Endodermal cell (in vitro differentiated cells): ENCODE measurements around the gene ZNF346. TPM values are rescaled to one million over a fixed set of nuclear protein-coding genes. Genes with fewer than 3 reads are reported as not detected.

Source experiments
- DNase-seq: peaks from one replicate; pipeline ENCODE4 v3.0.0-alpha.2; 2017
- H3K27ac ChIP-seq: 2 replicates; pipeline ENCODE4 v1.5.1; 2013; ENCODE audit warnings: mild to moderate bottlenecking, low read depth, low read length, moderate library complexity
- H3K27me3 ChIP-seq: 2 replicates; pipeline ENCODE4 v1.6.1; 2013; ENCODE audit warnings: mild to moderate bottlenecking, low read length, moderate library complexity; ENCODE audit not compliant: insufficient read depth, control insufficient read depth, poor library complexity, severe bottlenecking
- H3K36me3 ChIP-seq: 2 replicates; pipeline ENCODE4 v1.7.0; 2013; ENCODE audit warnings: mild to moderate bottlenecking, low read length, moderate library complexity; ENCODE audit not compliant: control insufficient read depth, insufficient read depth
- H3K4me1 ChIP-seq: one replicate; pipeline ENCODE4 v1.7.0; 2013; ENCODE audit warnings: low read length; ENCODE audit not compliant: control insufficient read depth, insufficient read depth
- H3K4me3 ChIP-seq: 2 replicates; pipeline ENCODE4 v1.5.1; 2013; ENCODE audit warnings: mild to moderate bottlenecking, low read length, moderate library complexity
- H3K9ac ChIP-seq: 2 replicates; pipeline ENCODE4 v1.6.1; 2013; ENCODE audit warnings: mild to moderate bottlenecking, low read length, moderate library complexity; ENCODE audit not compliant: poor library complexity, severe bottlenecking; ENCODE audit errors: extremely low read depth
- H3K9me3 ChIP-seq: 2 replicates; pipeline ENCODE4 v1.6.1; 2013; ENCODE audit warnings: mild to moderate bottlenecking, low read length, moderate library complexity; ENCODE audit not compliant: control insufficient read depth
- H3K27ac Mint-ChIP-seq: 2 replicates; pipeline ENCODE4 v1.8.0; 2020; ENCODE audit warnings: mixed read lengths
- H3K27me3 Mint-ChIP-seq: 2 replicates; pipeline ENCODE4 v1.8.0; 2021; ENCODE audit warnings: mild to moderate bottlenecking, mixed read lengths; ENCODE audit not compliant: insufficient read depth
- H3K36me3 Mint-ChIP-seq: 2 replicates; pipeline ENCODE4 v1.8.0; 2020; ENCODE audit warnings: low read depth, mixed read lengths
- H3K4me1 Mint-ChIP-seq: 2 replicates; pipeline ENCODE4 v1.8.0; 2020; ENCODE audit warnings: mixed read lengths
- H3K4me3 Mint-ChIP-seq: 2 replicates; pipeline ENCODE4 v1.8.0; 2020; ENCODE audit warnings: mild to moderate bottlenecking, moderate library complexity, mixed read lengths
- H3K9me3 Mint-ChIP-seq: 2 replicates; pipeline ENCODE4 v1.8.0; 2020; ENCODE audit warnings: mild to moderate bottlenecking, mixed read lengths
- CTCF ChIP-seq: fragments of 200-600 bp; sonication (generic); conservative IDR thresholded peaks from 2 replicates; pipeline ENCODE4 v1.5.0; 2021; ENCODE audit warnings: antibody characterized with exemption, mild to moderate bottlenecking
- WGBS, 2 experiments: methylation state at CpG; one replicate each; pipeline versions ENCODE4 v1.1.5 to v1.1.7; 2013; ENCODE audit warnings: missing lambda C conversion rate in 2 of 2, mixed read lengths in 1 of 2; ENCODE audit not compliant: insufficient coverage in 1 of 2, insufficient read length in 1 of 2; 5-methylcytosine and 5-hydroxymethylcytosine counted together
- total RNA-seq, 2 donors: library from RNA; stranded (reverse); fragmentation: NEBNext Ultra II Directional in 1 of 2; extraction: Animal tissue kit (Norgen Biotek cat#: 25700) in 1 of 2; gene quantifications; 2 replicates in 1 of 2; 3 replicates in 1 of 2; pipeline ENCODE4 v1.2.1, GENCODE V29; 2021

Gene ZNF346
- total RNA-seq, 2 donors from 2014 or later: 25.4 to 38.6 TPM

- no peak for DNase-seq
- peaks cover 46% of the 10 kb centered on the region for H3K36me3 Mint-ChIP-seq
- no peak overlapping the region for H3K4me3 Mint-ChIP-seq
- Histone ChIP-seq H3K9ac (no peak overlapping the region), H3K9me3 (no peaks in the 10 kb centered on the region), H3K27ac (no peak overlapping the region), H3K27me3 (no peaks in the 10 kb centered on the region), H3K4me1 (no peaks in the 10 kb centered on the region), H3K4me3 (no peak overlapping the region), H3K36me3 (peaks cover 50% of the 10 kb centered on the region)
- no peaks in the 10 kb centered on the region for H3K4me1 Mint-ChIP-seq
- peak; percentile 51 for TF ChIP-seq CTCF
- 95 to 100% methylated on average over 2 of the region's 2 CpGs for whole genome bisulfite sequencing, 2 experiments
- no peaks in the 10 kb centered on the region for H3K27me3 Mint-ChIP-seq
- H3K27ac Mint-ChIP-seq: no peak overlapping the region
- no peaks in the 10 kb centered on the region for H3K9me3 Mint-ChIP-seq
Observed at GRCh38 chr5:177041936-177042335, 19.4 kb downstream of the ZNF346 start.

DNA sequence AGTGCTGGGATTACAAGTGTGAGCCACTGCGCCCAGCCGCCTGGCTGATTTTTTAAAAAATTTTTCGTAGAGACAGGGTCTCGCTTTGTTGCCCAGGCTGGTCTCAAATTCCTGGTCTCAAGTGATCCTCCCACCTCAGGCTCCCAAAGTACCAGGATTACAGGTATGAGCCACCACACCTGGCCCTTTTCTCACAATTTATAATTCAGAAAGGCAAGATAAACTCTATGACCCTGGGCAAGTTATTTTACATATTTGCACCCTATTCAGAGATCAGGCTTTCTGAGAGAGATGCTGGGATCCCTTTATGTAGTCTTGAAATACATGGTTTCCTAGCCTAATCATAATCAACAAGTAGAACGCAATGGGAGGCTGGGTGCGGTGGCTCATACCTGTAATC is 20.6 kb downstream of the ZNF346 start:
- DNase-seq: no peak
- WGBS, 2 experiments: 96% methylated on average over 4 to 6 of the region's 6 CpGs
- Mint-ChIP-seq H3K4me1 (no peaks in the 10 kb centered on the region), H3K27me3 (no peaks in the 10 kb centered on the region), H3K36me3 (peaks cover 52% of the 10 kb centered on the region), H3K27ac (no peak overlapping the region), H3K4me3 (no peak overlapping the region), H3K9me3 (no peaks in the 10 kb centered on the region)
- H3K27ac ChIP-seq: no peak overlapping the region
- H3K36me3 ChIP-seq: peaks cover 60% of the 10 kb centered on the region
- H3K27me3 ChIP-seq: no peaks in the 10 kb centered on the region
- no peak overlapping the region for H3K9ac ChIP-seq
- H3K4me3 ChIP-seq: no peak overlapping the region
- TF ChIP-seq CTCF: no peak
- no peaks in the 10 kb centered on the region for H3K4me1 ChIP-seq
- no peaks in the 10 kb centered on the region for H3K9me3 ChIP-seq

GRCh38 chr5:177043958-177044357 is 21.5 kb downstream of the ZNF346 start:
- Mint-ChIP-seq H3K9me3 (no peaks in the 10 kb centered on the region), H3K36me3 (peaks cover 57% of the 10 kb centered on the region), H3K27me3 (no peaks in the 10 kb centered on the region), H3K4me1 (no peaks in the 10 kb centered on the region), H3K4me3 (no peak overlapping the region), H3K27ac (no peak overlapping the region)
- Histone ChIP-seq H3K9ac (no peak overlapping the region), H3K27me3 (no peaks in the 10 kb centered on the region), H3K27ac (no peak overlapping the region), H3K9me3 (no peaks in the 10 kb centered on the region), H3K36me3 (peaks cover 64% of the 10 kb centered on the region), H3K4me3 (no peak overlapping the region), H3K4me1 (no peaks in the 10 kb centered on the region)
- TF ChIP-seq CTCF: no peak
- WGBS, 2 experiments: 97 to 100% methylated on average over 1 of the region's 1 CpG
- no peak for DNase-seq
